ENCODE measurements around the gene CIROP. TPM values are rescaled to one million over a fixed set of nuclear protein-coding genes. Genes with fewer than 3 reads are reported as not detected.

CIROP gene
- total RNA-seq, 1 experiment from 2014 or later, result not detected

GRCh38 chr14:23145794-23146350 is 41.1 kb upstream of the CIROP start:
- H3K79me1 ChIP-seq (ENCODE audit: insufficient read depth, low read depth, low read length, poor library complexity, severe bottlenecking), result no peaks in the 10 kb centered on the region
- H2AK5ac ChIP-seq (ENCODE audit: insufficient read length, low read length), result no peak overlapping the region
- no peak overlapping the region for H3K4ac ChIP-seq (ENCODE audit: low read depth, low read length)
- Mint-ChIP-seq H3K36me3 (ENCODE audit: insufficient read depth in 1 of 3, low read depth in 3 of 3) (peaks cover 40 to 51% (median 47%) of the 10 kb centered on the region in 3 experiments), H3K9me3 (peaks cover 0 to 2% of the 10 kb centered on the region in 2 experiments; a peak in 2 of 5 replicates), H3K4me1 (peaks cover 0 to 11% of the 10 kb centered on the region in 2 experiments; a peak in 3 of 4 replicates), H3K27ac (peak overlapping the region in 2 of 3 experiments; percentile 3 to 36; a peak in 3 of 7 replicates), H3K4me3 (no peak overlapping the region), H3K27me3 (ENCODE audit: low read depth) (no peaks in the 10 kb centered on the region)
- H4K5ac ChIP-seq (ENCODE audit: insufficient read length, low read depth, low read length), result no peak overlapping the region
- H3K23ac ChIP-seq (ENCODE audit: insufficient read length, low read depth, low read length), result no peak overlapping the region
- no peak overlapping the region for H2BK15ac ChIP-seq (ENCODE audit: low read depth, low read length)
- no CpG with 5 or more reads among the region's 4 CpGs for WGBS (ENCODE audit: extremely low coverage, insufficient read length, low lambda C conversion rate)
- no peaks in the 10 kb centered on the region for H3K4me1 ChIP-seq (ENCODE audit: insufficient read depth, low read length)
- no peak overlapping the region for H4K91ac ChIP-seq (ENCODE audit: insufficient read length, low read depth, low read length)
- H2BK5ac ChIP-seq (ENCODE audit: insufficient read length, low read length), result no peak overlapping the region
- no peak overlapping the region for H3K9ac ChIP-seq (ENCODE audit: extremely low read depth, insufficient read length, low read length)
- TF ChIP-seq, protein P1, sequence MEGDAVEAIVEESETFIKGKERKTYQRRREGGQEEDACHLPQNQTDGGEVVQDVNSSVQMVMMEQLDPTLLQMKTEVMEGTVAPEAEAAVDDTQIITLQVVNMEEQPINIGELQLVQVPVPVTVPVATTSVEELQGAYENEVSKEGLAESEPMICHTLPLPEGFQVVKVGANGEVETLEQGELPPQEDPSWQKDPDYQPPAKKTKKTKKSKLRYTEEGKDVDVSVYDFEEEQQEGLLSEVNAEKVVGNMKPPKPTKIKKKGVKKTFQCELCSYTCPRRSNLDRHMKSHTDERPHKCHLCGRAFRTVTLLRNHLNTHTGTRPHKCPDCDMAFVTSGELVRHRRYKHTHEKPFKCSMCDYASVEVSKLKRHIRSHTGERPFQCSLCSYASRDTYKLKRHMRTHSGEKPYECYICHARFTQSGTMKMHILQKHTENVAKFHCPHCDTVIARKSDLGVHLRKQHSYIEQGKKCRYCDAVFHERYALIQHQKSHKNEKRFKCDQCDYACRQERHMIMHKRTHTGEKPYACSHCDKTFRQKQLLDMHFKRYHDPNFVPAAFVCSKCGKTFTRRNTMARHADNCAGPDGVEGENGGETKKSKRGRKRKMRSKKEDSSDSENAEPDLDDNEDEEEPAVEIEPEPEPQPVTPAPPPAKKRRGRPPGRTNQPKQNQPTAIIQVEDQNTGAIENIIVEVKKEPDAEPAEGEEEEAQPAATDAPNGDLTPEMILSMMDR (conservative IDR thresholded peaks at IDR 0.05), result no peak
- no peak for DNase-seq
- no peak overlapping the region for H2AFZ ChIP-seq (ENCODE audit: low read length)
- no peak overlapping the region for H2BK20ac ChIP-seq (ENCODE audit: low read depth, low read length, poor library complexity, severe bottlenecking)
- H4K20me1 ChIP-seq (ENCODE audit: control insufficient read depth, insufficient read depth, insufficient read length), result no peaks in the 10 kb centered on the region
- no peaks in the 10 kb centered on the region for H3K23me2 ChIP-seq (ENCODE audit: insufficient read length, low read depth, low read length, poor library complexity, severe bottlenecking)
- H3K9me3 ChIP-seq (ENCODE audit: control insufficient read depth, low read depth, low read length), result no peaks in the 10 kb centered on the region
- no peak overlapping the region for H3K14ac ChIP-seq (ENCODE audit: insufficient read depth, low read length)
- no peak overlapping the region for H3K18ac ChIP-seq (ENCODE audit: insufficient read length, low read depth, low read length)
- no peak overlapping the region for H3K4me2 ChIP-seq (ENCODE audit: insufficient read depth, insufficient read length, low read length)
- H2BK120ac ChIP-seq (ENCODE audit: low read depth, low read length, poor library complexity, severe bottlenecking), result no peak overlapping the region
- no peak overlapping the region for H4K8ac ChIP-seq (replicated peaks; ENCODE audit: insufficient read length, low read depth, low read length)
- H3K27me3 ChIP-seq (ENCODE audit: insufficient read depth, low read length), result no peaks in the 10 kb centered on the region
- no peak overlapping the region for H2BK12ac ChIP-seq (ENCODE audit: insufficient read length, low read depth, low read length)
- H3K27ac ChIP-seq (ENCODE audit: insufficient read length, low read depth, low read length), result no peak overlapping the region
- H3K79me2 ChIP-seq (ENCODE audit: insufficient read depth, low read length), result no peaks in the 10 kb centered on the region; the same call in 1 of the 2 replicates
- no peak overlapping the region for H3T11ph ChIP-seq (ENCODE audit: low read length)
- no peak overlapping the region for H3K56ac ChIP-seq (ENCODE audit: insufficient read length, low read depth, low read length)

Data from H9 (cell line).